NCI-H446 (cell line): Measurements from ENCODE around the gene PAQR4.
A peak's percentile ranks its signal among the peaks of the same experiment; 100 is the strongest.

ENCODE experiments used
- DNase-seq, 2 experiments: peaks; one replicate each; lab custom pipeline; 2025; lab: John Stamatoyannopoulos, UW

The PAQR4 gene

GRCh38 chr16:3021449-3022207 is 52.5 kb downstream of the PAQR4 start:
- peak; percentile 43 to 80 for DNase-seq

- peak; percentile 66 to 81 for DNase-seq
These were observed 53.1 kb downstream of the PAQR4 start for GRCh38 chr16:3022208-3022683.

- DNase-seq = peak in 1 of 2 experiments; percentile 57
These were observed 53.7 kb downstream of the PAQR4 start for GRCh38 chr16:3022684-3023414.
